Neural progenitor cell (in vitro differentiated cells): Measurements from ENCODE around the gene DDAH2.

Source experiments
- CTCF ChIP-seq: fragments of 200-600 bp; sonication (generic); IDR thresholded peaks from 2 replicates; pipeline ENCODE4 v1.5.1; 2017; ENCODE audit warnings: antibody characterized with exemption, mild to moderate bottlenecking
- EZH2 ChIP-seq: fragments of 200-600 bp; sonication (generic); IDR thresholded peaks from 2 replicates; pipeline ENCODE4 v1.6.1; 2017; ENCODE audit warnings: antibody characterized with exemption, mild to moderate bottlenecking, moderate library complexity

GRCh38 chr6:31690231-31691077, 38.6 kb downstream of the DDAH2 start:
- no peak for TF ChIP-seq CTCF
- no peak for TF ChIP-seq EZH2
